HepG2 (cell line): ENCODE results near the gene CADM1. TPM values are rescaled to one million over a fixed set of nuclear protein-coding genes. Genes with fewer than 3 reads are reported as not detected.

Source experiments
- ATAC-seq: fragments of 200-7000 bp; cut with Tn5 transposase; 3 replicates; pipeline ENCODE4 v1.9.1; 2020; ENCODE audit warnings: mild to moderate bottlenecking, moderate library complexity
- BruUV-seq: library from RNA; stranded (reverse); fragments of 400-500 nt; replicated peaks from 2 replicates; lab custom pipeline; 2021; lab: Mats Ljungman, UMichigan
- CTCF ChIA-PET: fragments of 300-600 bp; formaldehyde crosslinking; extraction: SDS; loops from one replicate; lab custom pipeline; 2021; ENCODE audit warnings: low total read pairs, inconsistent platforms, low intra/inter-chr PET ratio; lab: Yijun Ruan, JAX
- POLR2A ChIA-PET: fragments of 350-600 bp; sonication (Branson Sonifier 250); formaldehyde crosslinking; loops from one replicate; lab custom pipeline; 2020; ENCODE audit warnings: antibody characterized with exemption, inconsistent platforms; lab: Yijun Ruan, JAX
- DNase-seq: peaks from one replicate; pipeline ENCODE4 v3.0.0-alpha.2; 2015; ENCODE audit warnings: low spot score
- FAIRE-seq: peaks from 3 replicates; lab custom pipeline; 2011; peaks lifted over from hg19 to GRCh38; lab: Jason Lieb, UNC
- H2AFZ ChIP-seq: one replicate; pipeline ENCODE4 v1.6.1; 2011; ENCODE audit warnings: low read length, inconsistent platforms
- H3K27ac ChIP-seq: fragments of 300-600 bp; 3 replicates; pipeline ENCODE4 v1.8.0; 2011; ENCODE audit warnings: mixed run types, mild to moderate bottlenecking, mixed read lengths, low read length, inconsistent platforms; ENCODE audit not compliant: insufficient read depth; ENCODE audit errors: extremely low read length
- H3K27me3 ChIP-seq, 2 experiments: fragments of 200-600 bp in 1 of 2; 2 replicates in 1 of 2; 3 replicates in 1 of 2; pipeline versions ENCODE4 v1.6.0 to v1.8.0; 2011; ENCODE audit warnings: low read length in 2 of 2, mild to moderate bottlenecking in 2 of 2, moderate library complexity in 2 of 2, inconsistent platforms in 1 of 2; ENCODE audit not compliant: insufficient read depth in 2 of 2, control insufficient read depth in 1 of 2
- H3K36me3 ChIP-seq, 2 experiments: fragments of 200-600 bp in 1 of 2; replicated peaks in 1 of 2; 2 replicates in 1 of 2; 3 replicates in 1 of 2; pipeline versions ENCODE4 v1.5.1 to v1.8.0; 2011; ENCODE audit warnings: low read length in 2 of 2, inconsistent platforms in 1 of 2; ENCODE audit not compliant: insufficient read depth in 2 of 2, control insufficient read depth in 1 of 2
- H3K4me1 ChIP-seq: 2 replicates; pipeline ENCODE4 v1.5.1; 2012; ENCODE audit warnings: low read length, inconsistent platforms; ENCODE audit not compliant: insufficient read depth
- H3K4me2 ChIP-seq: 2 replicates; pipeline ENCODE4 v1.6.0; 2011; ENCODE audit warnings: low read depth, low read length, inconsistent platforms
- H3K4me3 ChIP-seq, 3 experiments: fragments of 200-600 bp in 1 of 3; sonication (generic), shearing (Covaris generic) in 1 of 3; replicated peaks in 1 of 3; 2 replicates each; pipeline ENCODE4 v1.5.1; 2011 to 2016; ENCODE audit warnings: low read length in 3 of 3, inconsistent platforms in 2 of 3, low read depth in 2 of 3, mild to moderate bottlenecking in 2 of 3, control low read depth in 1 of 3, mixed read lengths in 1 of 3; ENCODE audit not compliant: insufficient read depth in 1 of 3
- H3K79me2 ChIP-seq: one replicate; pipeline ENCODE4 v1.6.1; 2011; ENCODE audit warnings: low read length, inconsistent platforms; ENCODE audit not compliant: insufficient read depth
- H3K9ac ChIP-seq: 2 replicates; pipeline ENCODE4 v1.6.0; 2011; ENCODE audit warnings: mild to moderate bottlenecking, low read depth, low read length, inconsistent platforms; ENCODE audit not compliant: insufficient read depth
- H3K9me3 ChIP-seq: 2 replicates; pipeline ENCODE4 v1.5.1; 2012; ENCODE audit warnings: mild to moderate bottlenecking, low read length
- H4K20me1 ChIP-seq: 2 replicates; pipeline ENCODE4 v1.6.0; 2011; ENCODE audit warnings: inconsistent platforms, mild to moderate bottlenecking, low read length, moderate library complexity; ENCODE audit not compliant: insufficient read depth
- ELF3 ChIP-seq: IDR thresholded peaks from 2 replicates; pipeline ENCODE4 v1.6.1; 2016; ENCODE audit warnings: missing genetic modification reagents, missing compliant biosample characterization
- ETV6 ChIP-seq: sonication (generic); formaldehyde crosslinking; conservative IDR thresholded peaks from 2 replicates; pipeline ENCODE4 v1.4.0; 2020; ENCODE audit warnings: missing genetic modification reagents
- GMEB1 ChIP-seq: sonication (generic); formaldehyde crosslinking; IDR thresholded peaks from 2 replicates; pipeline ENCODE4 v1.5.1; 2020; ENCODE audit warnings: missing genetic modification reagents, mild to moderate bottlenecking, borderline replicate concordance
- HOXA5 ChIP-seq: sonication (generic); formaldehyde crosslinking; IDR thresholded peaks from 2 replicates; pipeline ENCODE4 v1.4.0; 2020; ENCODE audit warnings: missing genetic modification reagents
- KLF15 ChIP-seq: sonication (generic); formaldehyde crosslinking; IDR thresholded peaks from 2 replicates; pipeline ENCODE4 v1.8.1; 2023; ENCODE audit warnings: borderline replicate concordance, mild to moderate bottlenecking, inconsistent platforms, missing genetic modification reagents, mixed read lengths
- MAF1 ChIP-seq: sonication (generic); formaldehyde crosslinking; IDR thresholded peaks from 2 replicates; pipeline ENCODE4 v1.5.0; 2020; ENCODE audit warnings: missing genetic modification reagents, borderline replicate concordance
- MXI1 ChIP-seq: IDR thresholded peaks from 3 replicates; pipeline ENCODE4 v1.6.1; 2012; ENCODE audit warnings: low read depth, low read length, inconsistent platforms, borderline replicate concordance
- MZF1 ChIP-seq: sonication (generic); formaldehyde crosslinking; IDR thresholded peaks from 2 replicates; pipeline ENCODE4 v1.8.1; 2023; ENCODE audit warnings: mild to moderate bottlenecking, missing genetic modification reagents, borderline replicate concordance
- NR2F1 ChIP-seq, 2 experiments: fragments of 450-650 bp in 1 of 2; formaldehyde crosslinking in 1 of 2; IDR thresholded peaks; 2 replicates each; pipeline versions ENCODE4 v1.5.0 to v1.6.1; 2016 to 2020; ENCODE audit warnings: mild to moderate bottlenecking in 1 of 2, missing compliant biosample characterization in 1 of 2, missing genetic modification reagents in 1 of 2, moderate library complexity in 1 of 2
- RAD21 ChIP-seq: fragments of 450-650 bp; formaldehyde crosslinking; IDR thresholded peaks from 2 replicates; pipeline ENCODE4 v1.5.0; 2020; ENCODE audit warnings: mild to moderate bottlenecking
- ZBTB3 ChIP-seq: sonication (generic); formaldehyde crosslinking; IDR thresholded peaks from 2 replicates; pipeline ENCODE4 v1.4.0; 2020; ENCODE audit warnings: low read depth, mild to moderate bottlenecking, moderate library complexity, missing genetic modification reagents, borderline replicate concordance
- ZHX1 ChIP-seq: sonication (generic); formaldehyde crosslinking; IDR thresholded peaks from 2 replicates; pipeline ENCODE4 v1.8.1; 2022; ENCODE audit warnings: low read depth, mild to moderate bottlenecking, missing genetic modification reagents
- ZKSCAN5 ChIP-seq: sonication (generic); formaldehyde crosslinking; IDR thresholded peaks from 2 replicates; pipeline ENCODE4 v1.5.1; 2020; ENCODE audit warnings: mild to moderate bottlenecking, missing genetic modification reagents
- ZNF510 ChIP-seq: sonication (generic); formaldehyde crosslinking; IDR thresholded peaks from 2 replicates; pipeline ENCODE4 v1.4.0; 2020; ENCODE audit warnings: low read depth, mild to moderate bottlenecking, missing genetic modification reagents
- ZNF580 ChIP-seq: IDR thresholded peaks from 2 replicates; pipeline ENCODE4 v1.6.1; 2016; ENCODE audit warnings: low read depth, borderline replicate concordance
- ZNF674 ChIP-seq: sonication (generic); formaldehyde crosslinking; IDR thresholded peaks from 2 replicates; pipeline ENCODE4 v1.5.0; 2020; ENCODE audit warnings: low read depth, mild to moderate bottlenecking, missing genetic modification reagents
- ZXDC ChIP-seq: sonication (generic); formaldehyde crosslinking; IDR thresholded peaks from 2 replicates; pipeline ENCODE4 v1.5.0; 2020; ENCODE audit warnings: mild to moderate bottlenecking, missing genetic modification reagents
- WGBS: methylation state at CpG from one replicate; pipeline ENCODE4 v1.1.6; 2017; ENCODE audit warnings: low lambda C conversion rate; 5-methylcytosine and 5-hydroxymethylcytosine counted together
- in situ Hi-C: cut with HindIII; loops from 2 replicates; pipeline ENCODE4 v1.10.0; 2017; ENCODE audit warnings: low pct_unique_long_range_greater_than_20kb; ENCODE audit not compliant: extremely low pct_ligation_motif_present
- intact Hi-C: fragments of 100-400 bp; cut with micrococcal nuclease; formaldehyde crosslinking; loops from one replicate; pipeline ENCODE4 v1.10.0; 2022; ENCODE audit not compliant: unreplicated experiment
- polyA plus RNA-seq, 8 experiments: library from polyadenylated mRNA; depleted of rRNA in 3 of 8; stranded (reverse) in 7 of 8; unstranded in 1 of 8; fragments of >200 nt; fragmentation: Illumina TruSeq in 4 of 8; extraction: Trizol in 4 of 8; gene quantifications; 2 replicates each; pipeline versions ENCODE4 v1.2.1 to v1.2.3, GENCODE V29; 2011 to 2016; ENCODE audit warnings: low read depth in 4 of 8, missing spikeins in 1 of 8, mixed read lengths in 1 of 8; ENCODE audit not compliant: insufficient read depth in 1 of 8
- total RNA-seq, 5 experiments: library from RNA; depleted of rRNA; stranded (reverse); fragments of >200 nt; fragmentation: Illumina TruSeq; extraction: Trizol; gene quantifications; 2 replicates each; pipeline ENCODE4 v1.2.3, GENCODE V29; 2016; ENCODE audit warnings: low read depth in 1 of 5

Gene CADM1
- total and polyA plus RNA-seq, 2 of the 13 experiments (the other 11 are each of a cell fraction or from before 2014, with no cell fraction given), result 71.3 to 122 TPM

GRCh38 chr11:115178705-115179104, 325.5 kb downstream of the CADM1 start:
- Histone ChIP-seq H3K27ac (no peak overlapping the region), H3K79me2 (no peaks in the 10 kb centered on the region), H3K9ac (no peak overlapping the region), H3K4me3 (no peak overlapping the region), H3K9me3 (no peaks in the 10 kb centered on the region), H3K27me3 (no peaks in the 10 kb centered on the region), H2AFZ (no peak overlapping the region), H3K36me3 (peaks cover 1 to 15% of the 10 kb centered on the region in 2 experiments; a peak in 3 of 5 replicates), H4K20me1 (no peaks in the 10 kb centered on the region), H3K4me1 (peaks cover 14% of the 10 kb centered on the region), H3K4me2 (no peak overlapping the region)
- ATAC-seq (no peak), FAIRE-seq (no peak), DNase-seq (no peak)
- POLR2A ChIA-PET, result no interaction called here
- no TSS peak for BruUV-seq
- 95% methylated on average over 14 of the region's 14 CpGs for WGBS
- in situ Hi-C loops (no loop called here), intact Hi-C loops (no loop called here)
- CTCF ChIA-PET, result no interaction called here
- TF ChIP-seq ZBTB3 (CRISPR knock-in tag), result no peak
- no peak for TF ChIP-seq KLF15 (CRISPR knock-in tag)
- TF ChIP-seq ETV6, result no peak
- TF ChIP-seq MAF1 (CRISPR knock-in tag), result no peak
- TF ChIP-seq HOXA5 (CRISPR knock-in tag), result no peak
- TF ChIP-seq ZXDC, result no peak
- no peak for TF ChIP-seq RAD21 (CRISPR knock-in tag)
- no peak for TF ChIP-seq NR2F1 (CRISPR knock-in tag; IDR thresholded peaks at IDR 0.05)
- no peak for TF ChIP-seq ZKSCAN5 (CRISPR knock-in tag)
- no peak for TF ChIP-seq GMEB1 (CRISPR knock-in tag)
- TF ChIP-seq ZNF510 (CRISPR knock-in tag), result no peak
- no peak for TF ChIP-seq ZHX1
- TF ChIP-seq ELF3 (CRISPR knock-in tag), result no peak
- no peak for TF ChIP-seq MXI1
- no peak for TF ChIP-seq ZNF580 (CRISPR knock-in tag)
- TF ChIP-seq ZNF674 (CRISPR knock-in tag), result no peak
- no peak for TF ChIP-seq MZF1 (CRISPR knock-in tag)
